Islet of Langerhans (tissue), 1 donor: ENCODE results near the gene CACNA2D2.

ENCODE experiments used
- FAIRE-seq: peaks from one replicate; lab custom pipeline; 2011; peaks lifted over from hg19 to GRCh38; lab: Jason Lieb, UNC

CACNA2D2 gene

GRCh38 chr3:50457988-50458387 lies 45.4 kb downstream of the CACNA2D2 start:
- no peak for FAIRE-seq

DNA sequence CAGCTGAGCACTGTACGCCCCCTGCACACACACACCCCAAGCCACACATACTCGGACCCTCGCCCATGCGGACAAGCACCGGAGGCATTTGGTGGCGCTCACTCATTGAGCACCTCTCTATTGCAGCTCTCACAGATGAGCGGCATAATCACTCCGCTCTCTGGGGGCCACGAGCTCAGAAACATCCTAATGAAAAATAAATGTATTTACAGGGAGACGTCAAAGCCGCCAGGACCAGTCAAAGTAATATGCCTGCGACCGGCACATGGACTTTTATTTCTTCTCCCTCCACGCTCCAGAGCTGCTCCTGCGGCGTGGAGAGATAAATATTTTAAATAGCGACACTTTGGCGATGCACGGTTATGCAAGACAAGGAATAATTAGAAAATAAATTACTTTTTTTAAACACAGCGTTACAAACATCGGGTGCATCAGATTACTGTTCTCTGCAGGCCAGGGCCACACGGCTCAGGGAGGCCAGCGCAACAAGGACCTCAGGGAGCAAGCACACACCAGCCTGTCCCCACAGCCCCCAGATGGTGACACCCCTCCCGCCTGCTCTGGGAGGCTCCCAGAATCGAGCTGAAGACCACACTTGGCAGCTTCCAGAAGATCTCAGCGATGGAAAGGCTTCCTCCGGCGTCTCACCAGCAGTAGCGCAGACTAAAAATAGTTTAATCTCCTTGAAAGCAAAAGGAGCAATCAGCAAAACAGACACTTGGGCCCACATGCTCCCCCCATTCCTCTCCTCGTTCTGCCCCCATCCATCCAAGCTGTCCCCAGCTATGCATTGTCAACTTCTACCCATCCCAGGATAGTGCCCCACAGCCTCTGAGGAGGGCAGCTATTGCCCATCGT lies 48.0 kb downstream of the CACNA2D2 start:
- FAIRE-seq, result no peak

DNA sequence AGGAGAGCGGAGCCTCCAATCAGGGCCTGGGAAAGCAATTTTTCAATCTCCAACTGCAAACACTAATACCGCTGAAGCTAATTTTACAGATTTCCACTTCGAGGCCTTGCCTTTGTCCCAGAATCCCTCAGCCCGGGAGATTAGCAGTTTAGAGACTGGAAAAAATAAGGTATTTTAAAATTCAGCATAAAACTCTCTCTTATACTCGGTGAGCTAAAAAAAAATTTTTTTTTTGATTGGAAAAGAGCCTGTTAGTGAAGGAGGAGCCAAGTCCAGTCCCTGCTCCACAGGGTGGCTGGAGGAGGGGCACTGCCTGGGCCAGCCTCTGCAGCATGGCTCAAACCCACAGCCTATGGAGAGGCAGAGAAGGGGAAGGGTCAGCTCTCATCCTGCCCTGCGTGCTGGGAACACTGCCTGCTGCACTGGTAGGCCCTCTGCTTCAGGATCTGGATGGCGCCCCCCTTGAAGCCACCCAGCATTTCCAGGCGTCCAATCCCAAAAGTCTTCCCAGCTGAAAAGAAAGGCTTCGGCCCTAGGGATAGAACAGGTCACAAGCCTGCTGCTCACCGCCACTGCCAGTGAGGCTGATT lies 48.9 kb downstream of the CACNA2D2 start:
- FAIRE-seq, result no peak

DNA sequence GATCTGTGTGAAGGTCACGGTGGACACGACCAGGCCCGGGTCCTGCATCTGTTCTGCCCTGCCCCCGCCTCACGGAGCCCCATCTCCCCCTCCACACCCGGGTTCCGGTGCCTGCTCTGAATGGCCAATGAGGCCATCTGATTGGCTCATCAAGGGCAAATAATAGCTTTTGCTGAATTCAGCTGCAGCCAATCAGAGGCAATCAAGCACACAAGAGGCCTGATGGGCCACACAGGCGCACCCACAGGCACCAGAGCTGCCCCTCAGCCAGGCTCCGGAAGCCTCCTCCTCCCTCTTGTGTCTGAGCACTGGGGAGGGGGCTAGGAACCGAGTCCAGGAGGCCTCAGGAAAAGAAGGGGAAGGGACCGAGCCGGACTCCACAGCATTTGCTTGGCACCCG lies 49.5 kb downstream of the CACNA2D2 start:
- no peak for FAIRE-seq

GRCh38 chr3:50450209-50450921 lies 53.1 kb downstream of the CACNA2D2 start:
- FAIRE-seq, result peak; percentile 24

- FAIRE-seq, result no peak
These were observed 54.5 kb downstream of the CACNA2D2 start for GRCh38 chr3:50448752-50449539.

- FAIRE-seq, result no peak
These were observed 56.1 kb downstream of the CACNA2D2 start for GRCh38 chr3:50447290-50447840.

GRCh38 chr3:50445919-50446318 lies 57.5 kb downstream of the CACNA2D2 start:
- peak; percentile 33 for FAIRE-seq

DNA sequence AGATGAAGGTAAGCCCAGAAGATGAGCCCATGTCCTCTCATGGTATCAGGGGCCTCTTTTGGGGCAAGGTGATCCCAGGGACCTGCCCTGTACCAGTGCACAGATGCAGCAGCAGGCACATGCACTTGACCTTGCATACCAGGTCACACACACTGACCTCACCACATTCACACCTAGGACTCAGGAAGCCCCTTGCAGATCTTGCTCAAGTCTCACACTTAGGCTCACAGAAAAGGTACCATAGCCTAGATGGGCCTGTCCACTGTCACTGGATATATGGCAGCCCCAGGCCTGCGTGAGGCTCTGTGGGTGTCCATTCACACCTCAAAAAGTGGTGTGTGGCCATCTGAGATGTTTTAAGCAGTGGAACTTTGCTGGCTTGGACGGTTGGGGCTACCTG lies 58.7 kb downstream of the CACNA2D2 start:
- no peak for FAIRE-seq

GRCh38 chr3:50444213-50444612 lies 59.2 kb downstream of the CACNA2D2 start:
- no peak for FAIRE-seq

GRCh38 chr3:50442945-50443579 lies 60.4 kb downstream of the CACNA2D2 start:
- no peak for FAIRE-seq

DNA sequence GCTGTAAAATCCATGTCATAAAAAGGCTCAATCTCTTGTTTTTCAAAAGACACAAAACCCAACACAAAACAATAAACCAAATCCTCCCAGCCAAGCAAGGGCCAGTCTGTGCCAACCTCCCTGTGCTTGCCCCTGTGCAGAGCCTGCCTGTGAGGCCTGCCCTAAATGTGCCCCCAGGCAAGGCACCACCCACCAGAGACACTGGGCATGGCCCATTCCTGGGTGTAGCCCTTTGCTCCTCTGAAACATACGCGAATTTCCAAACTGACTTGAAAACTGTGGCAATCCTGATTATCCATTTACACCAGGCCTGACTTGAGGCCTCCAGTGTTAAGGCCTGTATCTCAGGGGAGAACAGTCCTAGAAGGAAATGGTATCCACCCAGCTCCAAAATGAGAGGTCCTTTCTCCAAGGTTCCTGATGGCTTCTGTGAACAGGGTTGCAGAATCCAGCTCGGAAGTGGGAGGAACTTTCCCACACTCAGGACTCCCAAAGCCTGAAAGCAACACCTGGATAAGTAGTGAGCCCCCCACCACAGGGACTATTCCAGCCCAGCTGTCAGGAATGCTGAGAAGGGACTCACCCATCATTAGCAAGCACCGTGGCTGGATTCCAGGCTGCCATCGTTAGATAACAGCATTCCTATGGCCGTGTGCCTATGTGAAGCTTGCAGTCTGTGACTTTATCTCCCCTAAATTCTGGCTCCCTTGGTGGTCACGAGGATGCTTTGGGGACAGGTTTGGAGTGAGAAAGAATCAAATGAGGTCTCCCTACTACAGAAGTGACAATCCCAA lies 61.8 kb downstream of the CACNA2D2 start:
- no peak for FAIRE-seq

- FAIRE-seq, result no peak
These were observed 67.2 kb downstream of the CACNA2D2 start for GRCh38 chr3:50436114-50436674.

GRCh38 chr3:50435371-50436113 lies 67.9 kb downstream of the CACNA2D2 start:
- FAIRE-seq, result no peak

DNA sequence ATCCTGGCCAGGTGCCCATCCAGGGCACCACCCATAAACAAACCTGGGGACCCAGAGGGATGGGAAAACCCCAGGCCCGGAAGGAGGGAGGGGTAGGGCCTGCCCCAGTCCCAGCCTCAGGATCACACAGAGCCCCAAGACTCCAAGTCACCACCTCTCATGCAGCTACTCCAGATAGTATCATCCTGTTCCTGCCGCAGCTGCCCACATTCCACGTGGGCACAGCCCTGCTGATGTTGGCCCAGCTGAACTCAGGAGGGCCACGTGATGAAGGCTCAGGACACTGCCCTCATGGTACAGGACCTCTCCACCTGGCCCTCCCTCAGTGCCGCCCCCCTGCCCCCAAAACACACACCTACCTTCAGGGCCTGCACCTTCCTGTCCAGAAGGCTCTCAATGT lies 69.5 kb downstream of the CACNA2D2 start:
- FAIRE-seq, result no peak

DNA sequence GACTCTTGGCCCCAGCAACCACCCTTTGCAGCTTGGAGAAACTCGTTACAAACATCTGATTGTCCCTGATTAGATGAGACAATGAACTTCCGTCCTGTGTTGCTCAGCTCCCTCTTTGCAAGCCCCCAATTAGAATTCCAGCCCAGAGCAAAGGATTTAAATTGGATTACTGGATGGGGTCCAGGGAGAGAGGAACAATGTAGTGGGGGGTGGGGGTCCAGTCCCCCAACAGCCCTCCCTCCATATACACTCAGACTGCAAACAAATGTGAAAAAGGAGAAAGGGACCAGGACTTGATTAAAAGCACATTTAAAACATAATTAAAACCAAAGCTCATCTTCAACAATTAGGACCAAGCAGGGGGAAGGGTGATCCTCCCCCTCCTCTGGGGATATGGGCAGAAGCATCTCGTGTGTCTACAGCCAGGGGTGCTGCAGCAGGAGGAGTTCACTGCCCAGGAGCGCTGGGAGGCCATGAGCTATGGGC lies 72.4 kb downstream of the CACNA2D2 start:
- no peak for FAIRE-seq

DNA sequence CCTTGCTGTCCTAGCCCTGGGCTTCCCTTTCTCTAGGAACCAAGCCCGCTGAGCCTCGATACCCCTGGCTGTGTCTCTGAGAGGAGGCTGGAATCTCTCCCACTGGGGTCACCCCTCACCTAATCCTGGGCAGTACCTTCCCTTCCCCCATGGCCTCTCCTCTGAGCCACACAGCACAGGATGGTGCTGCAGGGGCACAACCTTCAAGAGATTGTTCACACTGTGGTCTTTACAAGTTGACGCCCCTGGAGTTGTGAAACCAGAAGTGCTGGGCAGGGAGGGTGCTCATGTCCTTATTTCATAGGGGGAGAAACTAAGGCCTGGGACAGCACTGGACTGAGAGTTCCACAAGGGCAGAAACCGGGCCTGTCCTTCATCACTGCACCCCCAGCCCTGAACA lies 73.2 kb downstream of the CACNA2D2 start:
- FAIRE-seq, result no peak

GRCh38 chr3:50428007-50428633 lies 75.3 kb downstream of the CACNA2D2 start:
- no peak for FAIRE-seq

- no peak for FAIRE-seq
These were observed 76.2 kb downstream of the CACNA2D2 start for GRCh38 chr3:50427217-50427616.
